NCI-H2227 (cell line): Measurements from ENCODE around the gene SULT2B1.

Source experiments
- DNase-seq: peaks from one replicate; lab custom pipeline; 2025; ENCODE audit not compliant: unreplicated experiment; lab: John Stamatoyannopoulos, UW

Gene SULT2B1

DNA sequence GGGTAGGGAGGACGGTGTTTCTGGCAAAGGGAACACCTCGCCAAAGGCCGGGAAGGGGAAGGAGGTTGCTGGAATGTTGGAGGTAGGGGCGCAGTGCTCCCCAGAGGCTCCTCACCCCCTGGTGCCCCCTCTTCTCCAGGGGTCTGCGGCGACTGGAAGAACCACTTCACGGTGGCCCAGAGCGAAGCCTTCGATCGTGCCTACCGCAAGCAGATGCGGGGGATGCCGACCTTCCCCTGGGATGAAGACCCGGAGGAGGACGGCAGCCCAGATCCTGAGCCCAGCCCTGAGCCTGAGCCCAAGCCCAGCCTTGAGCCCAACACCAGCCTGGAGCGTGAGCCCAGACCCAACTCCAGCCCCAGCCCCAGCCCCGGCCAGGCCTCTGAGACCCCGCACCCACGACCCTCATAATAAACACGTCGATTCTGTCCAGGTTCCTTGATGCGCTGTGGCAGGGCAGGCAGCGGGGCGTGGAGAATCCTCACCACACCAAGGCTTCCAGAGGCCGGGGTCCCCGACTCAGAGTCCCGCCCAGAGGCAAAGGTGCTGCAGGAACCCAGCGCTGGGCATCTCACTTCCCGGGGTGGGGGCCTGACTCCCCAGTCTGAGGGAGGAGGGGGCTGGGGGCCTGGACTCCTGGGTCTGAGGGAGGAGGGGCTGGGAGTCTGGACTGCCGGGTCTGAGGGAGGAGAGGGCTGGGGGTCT is 47.2 kb downstream of the SULT2B1 start:
- DNase-seq = no peak

DNA sequence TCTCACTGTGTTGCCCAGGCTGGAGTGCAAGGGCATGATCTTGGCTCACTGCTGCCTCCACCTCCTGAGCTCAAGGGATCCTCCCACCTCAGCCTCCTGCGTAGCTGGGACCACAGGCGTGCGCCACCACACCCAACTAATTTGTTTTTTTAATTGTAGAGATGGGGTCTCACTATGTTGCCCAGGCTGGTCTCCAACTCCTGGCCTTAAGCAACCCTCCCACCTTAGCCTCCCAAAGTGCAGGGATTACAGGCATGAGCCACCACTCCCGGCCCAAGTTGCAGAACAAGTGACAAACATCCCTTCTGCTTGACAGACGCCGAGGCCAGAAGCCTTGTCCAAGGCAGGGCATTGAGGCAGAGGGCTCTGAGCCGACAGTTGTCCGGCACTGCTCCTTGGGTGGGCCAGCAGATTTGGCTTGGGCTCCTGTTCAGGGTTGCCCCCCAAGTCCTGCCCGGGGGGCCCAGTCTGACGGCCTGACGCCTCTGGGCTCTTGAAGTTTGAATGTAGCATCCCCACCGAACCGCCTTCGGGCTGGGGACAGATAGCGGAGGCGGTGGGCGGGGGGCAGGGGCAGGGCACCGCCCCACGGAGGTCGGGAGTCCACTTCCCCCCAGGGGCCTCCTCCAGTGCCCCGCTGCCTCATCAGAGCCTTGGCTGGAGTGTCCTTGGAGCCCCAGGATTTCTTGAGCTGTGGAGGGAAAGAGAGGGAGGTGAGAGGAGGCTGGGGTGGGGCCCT is 48.9 kb downstream of the SULT2B1 start:
- no peak for DNase-seq

DNA sequence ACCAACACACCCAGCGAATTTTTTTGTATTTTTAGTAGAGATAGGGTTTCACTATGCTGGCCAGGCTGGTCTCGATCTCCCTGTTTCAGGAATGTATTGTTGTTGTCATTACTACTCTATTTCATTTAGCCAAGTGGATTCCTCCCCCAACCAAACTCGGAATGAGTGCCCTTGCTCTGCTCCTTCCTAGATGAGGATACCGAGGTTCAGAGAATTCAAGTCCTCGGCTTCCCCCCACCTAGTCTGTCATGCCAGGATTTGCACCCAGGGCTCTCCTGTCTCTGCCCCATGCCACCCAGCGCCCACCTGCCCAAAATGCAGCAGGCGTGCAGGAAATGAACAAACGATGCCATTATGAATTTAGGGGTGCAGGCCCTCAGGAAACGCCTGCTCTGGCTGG is 51.0 kb downstream of the SULT2B1 start:
- no peak for DNase-seq

DNA sequence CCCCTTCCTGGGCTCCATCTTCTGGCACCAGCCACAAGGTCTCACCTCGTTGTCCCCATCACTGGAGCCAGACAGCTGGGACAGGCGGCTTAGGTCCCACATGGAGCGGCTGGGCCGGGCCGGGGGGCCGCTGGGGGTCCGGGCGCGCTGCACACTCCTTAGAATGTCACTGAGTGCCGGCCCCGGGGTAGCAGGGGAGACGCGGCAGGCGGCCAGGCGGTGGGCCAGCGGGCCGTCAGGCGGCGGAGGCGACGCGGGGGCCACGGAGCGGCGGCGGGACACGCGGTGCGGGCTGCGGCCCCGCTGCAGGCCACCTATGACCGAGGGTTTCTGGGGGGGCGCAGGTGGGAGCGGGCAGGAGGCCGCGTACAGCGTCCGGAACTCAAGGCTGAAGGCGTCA is 51.5 kb downstream of the SULT2B1 start:
- DNase-seq = no peak

DNA sequence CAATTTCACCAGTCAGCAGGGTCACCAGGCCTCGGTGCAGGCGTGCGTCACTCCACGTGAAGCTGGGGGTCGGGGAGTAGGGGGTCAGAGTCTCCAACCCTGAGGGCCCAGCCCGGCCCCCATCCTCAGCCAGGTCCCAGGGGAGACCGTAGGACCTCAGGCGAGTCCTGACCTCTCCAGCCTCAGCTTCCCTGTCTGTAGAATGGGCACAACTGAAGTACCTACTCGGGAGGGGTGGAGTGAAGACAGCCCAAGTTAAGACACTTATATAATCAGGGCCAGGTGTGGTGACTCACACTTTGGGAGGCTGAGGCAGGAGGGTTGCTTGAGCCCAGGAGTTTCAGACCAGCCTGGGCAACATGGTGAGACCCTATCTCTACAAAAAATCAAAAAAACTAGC is 51.9 kb downstream of the SULT2B1 start:
- DNase-seq = no peak

- no peak for DNase-seq
These were observed 54.7 kb downstream of the SULT2B1 start, which contains the start of gene SPACA4 for GRCh38 chr19:48606463-48607358. Gene SPACA4, plus strand, starts transcription at chr19:48606742. Its CDS starts 237 bp downstream, at chr19:48606979.

DNA sequence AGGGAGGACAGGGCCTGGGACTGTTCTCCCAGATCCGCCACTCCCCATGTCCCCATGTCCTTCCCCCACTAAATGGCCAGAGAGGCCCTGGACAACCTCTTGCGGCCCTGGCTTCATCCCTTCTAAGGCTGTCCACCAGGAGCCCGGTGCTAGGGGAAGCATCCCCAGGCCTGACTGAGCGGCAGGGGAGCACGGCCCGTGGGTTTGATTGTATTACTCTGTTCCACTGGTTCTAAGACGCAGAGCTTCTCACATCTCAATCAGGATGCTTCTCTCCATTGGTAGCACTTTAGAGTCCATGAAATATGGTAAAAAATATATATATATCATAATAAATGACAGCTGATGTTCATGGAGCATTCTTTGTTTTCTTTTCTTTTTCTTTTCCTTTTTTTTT is 55.4 kb downstream of the SULT2B1 start:
- no peak for DNase-seq

DNA sequence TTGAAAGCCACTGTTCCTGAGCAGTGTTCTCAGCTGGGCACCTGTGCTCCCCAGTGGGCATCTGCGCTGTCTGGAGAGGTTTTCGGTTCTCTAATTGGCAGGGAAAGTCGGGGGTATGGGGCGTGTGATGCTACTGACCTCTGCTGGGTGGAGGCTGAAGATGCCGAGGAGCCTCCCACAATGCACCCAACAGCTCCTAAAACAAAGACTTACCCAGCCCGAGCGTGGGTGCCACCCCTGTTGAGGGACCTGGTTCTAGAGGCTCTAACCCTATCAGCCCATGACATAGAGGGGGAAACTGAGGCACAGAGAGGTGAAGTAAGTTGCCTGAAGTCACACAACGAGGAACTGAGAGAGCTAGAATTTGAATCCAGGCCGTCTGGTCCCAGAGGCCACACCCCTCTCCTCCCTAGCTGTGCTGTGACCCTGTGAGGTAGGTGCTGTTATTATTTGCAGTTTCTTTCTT is 56.9 kb downstream of the SULT2B1 start:
- DNase-seq = no peak

DNA sequence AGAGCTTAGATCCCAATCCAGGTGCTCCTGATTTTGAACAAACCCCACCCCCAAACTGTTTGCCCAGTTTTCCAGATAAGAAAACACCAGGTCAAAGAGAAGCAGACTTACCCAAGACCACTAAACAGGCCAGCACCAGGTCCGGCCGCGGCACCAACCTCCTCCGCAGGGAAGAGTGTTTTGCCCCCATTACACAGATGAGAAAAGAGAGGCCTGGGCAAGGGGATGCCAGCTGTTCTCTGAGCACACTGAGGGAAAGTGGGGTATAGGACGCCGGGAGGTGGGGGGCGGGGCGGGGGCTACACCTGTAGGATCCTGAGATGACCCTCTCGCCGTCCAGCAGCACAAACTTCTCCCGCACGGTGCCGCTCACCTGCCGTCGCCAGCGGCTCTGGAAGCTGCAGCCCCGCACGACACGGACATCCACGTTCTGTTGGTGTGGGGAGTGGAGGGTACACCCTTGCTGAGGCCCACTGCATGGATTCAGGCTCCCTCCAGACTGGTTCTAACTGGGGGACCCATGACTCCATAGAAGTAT is 57.7 kb downstream of the SULT2B1 start:
- DNase-seq = no peak

DNA sequence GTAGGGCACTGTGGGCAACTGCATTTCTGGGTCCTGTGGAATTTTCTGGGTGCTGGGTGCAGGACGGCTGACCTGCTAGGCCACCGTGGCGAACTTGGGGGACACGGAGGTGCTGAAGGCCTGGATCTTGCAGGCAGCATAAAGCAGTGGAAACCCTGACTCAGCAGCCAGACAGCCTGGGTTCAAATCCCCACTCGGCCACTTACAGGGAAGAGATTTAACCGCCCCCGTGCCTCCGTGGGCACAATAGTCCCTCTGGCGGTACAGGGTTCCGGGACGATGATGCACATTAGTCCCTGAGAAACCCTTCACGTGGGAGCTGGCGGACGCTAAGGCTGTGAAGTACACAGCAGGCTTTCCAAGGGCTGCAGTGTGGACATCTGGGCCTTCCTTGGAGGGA is 59.9 kb downstream of the SULT2B1 start:
- no peak for DNase-seq

DNA sequence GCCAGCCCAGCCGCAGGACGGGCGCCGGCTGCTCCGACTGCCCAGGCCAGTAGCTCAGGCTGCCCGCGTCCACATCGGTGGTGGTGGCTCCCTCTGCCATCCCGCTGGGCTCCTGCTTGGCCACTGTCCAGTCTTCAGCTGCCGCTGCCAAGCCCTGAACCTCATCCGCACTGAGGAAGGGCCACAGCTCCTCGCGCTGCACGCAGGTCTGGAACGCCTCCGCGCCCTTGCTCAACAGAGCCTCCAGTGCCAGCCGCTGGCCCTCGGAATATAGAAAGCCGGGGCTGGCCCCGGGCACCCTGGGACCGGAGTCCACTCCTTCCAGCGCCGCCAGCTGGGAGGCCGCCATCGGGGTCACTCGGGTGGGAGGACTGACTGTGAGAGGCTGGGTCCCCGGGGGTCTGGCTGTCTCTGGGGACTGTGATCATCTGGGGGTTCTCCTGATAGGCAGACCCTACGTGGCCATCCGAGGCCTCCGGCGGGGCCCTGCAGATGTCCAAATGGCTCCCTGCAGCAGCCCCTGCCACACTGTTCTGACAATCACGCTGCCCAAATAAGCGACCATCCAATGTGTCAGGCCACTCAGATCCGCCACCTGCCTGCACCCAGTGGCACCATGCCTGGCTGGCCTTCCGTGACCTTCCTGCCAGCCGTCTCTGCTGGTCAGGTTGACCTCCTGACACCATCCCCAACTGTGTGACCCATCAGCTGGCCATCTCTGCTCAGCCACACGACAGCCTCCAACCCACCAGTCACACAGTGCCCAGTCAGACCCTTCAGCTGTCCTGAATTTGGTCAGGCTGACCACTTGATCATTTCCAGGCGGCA is 61.3 kb downstream of the SULT2B1 start:
- no peak for DNase-seq

DNA sequence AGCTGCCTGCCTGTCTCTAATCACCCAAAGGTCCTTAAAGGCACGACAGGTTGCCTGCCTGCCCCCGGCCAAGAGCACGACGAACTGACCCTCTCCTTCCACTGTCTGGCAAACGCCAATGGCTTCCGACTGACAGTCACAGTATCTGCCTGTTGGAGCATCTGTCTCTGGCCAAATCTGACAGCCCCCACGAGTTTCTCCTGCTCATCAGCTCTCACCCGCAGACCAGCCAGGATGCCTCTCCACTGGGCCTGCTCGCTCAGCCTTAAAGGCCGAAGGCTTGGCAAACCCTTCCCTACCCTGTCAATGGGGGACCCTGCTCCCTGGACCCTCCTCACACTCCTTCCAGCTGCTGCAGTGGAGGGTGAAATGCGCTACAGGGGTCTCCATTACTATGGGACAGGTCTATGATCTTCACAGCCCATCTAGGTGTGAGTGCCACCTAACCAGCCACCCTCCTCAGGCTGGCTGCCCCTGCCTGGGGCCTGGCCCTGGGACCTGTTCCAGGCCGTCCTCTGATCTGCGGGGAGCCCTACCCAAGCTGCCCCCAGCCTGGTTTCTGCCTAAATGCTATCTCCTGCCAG is 62.0 kb downstream of the SULT2B1 start:
- DNase-seq = no peak

- DNase-seq = no peak
These were observed 62.7 kb downstream of the SULT2B1 start, which contains the start of gene FAM83E for GRCh38 chr19:48614436-48615230. Gene FAM83E, minus strand, starts transcription at chr19:48615076. Its CDS starts 1,704 bp downstream, at chr19:48613372.

GRCh38 chr19:48615231-48616040 is 63.5 kb downstream of the SULT2B1 start:
- no peak for DNase-seq

GRCh38 chr19:48616041-48616436 is 64.1 kb downstream of the SULT2B1 start:
- no peak for DNase-seq

GRCh38 chr19:48616491-48617056 is 64.6 kb downstream of the SULT2B1 start:
- no peak for DNase-seq

DNA sequence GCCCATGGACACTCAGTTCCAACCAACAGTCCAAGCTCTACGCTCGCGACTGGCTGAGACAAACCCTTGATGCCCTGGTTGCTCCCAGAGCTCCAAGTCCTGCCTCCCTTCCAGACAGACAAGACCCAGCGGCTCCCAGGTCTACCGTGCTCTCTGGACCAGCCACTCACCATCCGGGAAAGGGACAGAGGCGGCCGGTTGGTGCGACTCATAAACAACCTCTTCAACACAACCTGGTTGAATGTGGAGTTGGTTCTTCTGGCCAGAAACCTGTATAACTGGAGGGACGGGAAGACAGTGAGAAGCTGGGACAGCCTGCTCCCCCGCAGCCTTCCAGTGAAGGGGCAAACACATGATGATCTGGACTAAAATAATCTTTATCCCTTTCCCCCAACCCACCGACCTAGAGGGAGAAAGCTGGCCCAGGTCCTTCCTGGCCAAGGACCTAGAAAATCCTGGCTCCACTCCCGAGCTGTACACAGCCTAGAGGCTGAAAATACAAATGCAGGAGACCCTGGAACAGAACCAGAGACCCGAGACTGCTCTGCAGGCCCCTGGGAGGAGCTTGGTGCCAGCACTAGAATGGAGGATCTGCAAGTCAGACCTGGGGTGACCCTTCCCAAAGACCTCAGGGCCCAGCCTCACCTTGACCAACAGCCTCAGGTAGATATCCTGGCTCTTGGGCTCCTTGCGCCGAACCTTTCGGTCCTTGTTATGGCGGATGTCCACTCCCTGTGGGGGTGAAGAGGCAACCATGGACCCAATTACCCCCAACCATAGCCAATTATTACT is 65.4 kb downstream of the SULT2B1 start:
- DNase-seq = no peak
